ENCODE measurements around the gene TSPAN11. TPM values are rescaled to one million over a fixed set of nuclear protein-coding genes. Genes with fewer than 3 reads are reported as not detected.

Gene TSPAN11
- total and polyA plus RNA-seq, 9 donors, result 0.33 to 2.8 (median 1.5) TPM

DNA sequence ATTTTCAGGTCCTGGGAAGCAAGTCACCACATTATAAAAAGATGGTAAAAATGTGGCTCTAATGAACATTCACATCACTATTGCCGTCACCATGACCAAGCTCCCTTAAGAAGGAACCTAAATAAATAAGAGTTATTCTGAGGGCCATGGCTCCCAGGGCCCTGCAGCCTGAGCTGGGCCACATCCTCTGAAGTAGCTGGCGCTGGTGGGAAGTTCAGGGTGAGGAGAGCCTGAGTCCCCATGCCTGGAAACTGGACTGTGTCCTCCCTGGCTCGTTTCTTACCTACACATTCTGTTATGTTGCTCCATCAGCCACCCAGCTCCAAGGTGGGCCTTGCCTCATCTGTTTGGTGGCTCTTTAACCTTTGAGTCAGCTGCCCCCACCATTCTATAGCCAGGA is 42.5 kb downstream of the TSPAN11 start:
- WGBS, 3 donors, result 85 to 97% (median 95%) methylated on average over 3 of the region's 3 CpGs
- TF ChIP-seq EP300 (IDR thresholded peaks at IDR 0.05) (no peak), POLR2A (IDR thresholded peaks at IDR 0.05) (no peak)
- TF ChIP-seq, protein P1, sequence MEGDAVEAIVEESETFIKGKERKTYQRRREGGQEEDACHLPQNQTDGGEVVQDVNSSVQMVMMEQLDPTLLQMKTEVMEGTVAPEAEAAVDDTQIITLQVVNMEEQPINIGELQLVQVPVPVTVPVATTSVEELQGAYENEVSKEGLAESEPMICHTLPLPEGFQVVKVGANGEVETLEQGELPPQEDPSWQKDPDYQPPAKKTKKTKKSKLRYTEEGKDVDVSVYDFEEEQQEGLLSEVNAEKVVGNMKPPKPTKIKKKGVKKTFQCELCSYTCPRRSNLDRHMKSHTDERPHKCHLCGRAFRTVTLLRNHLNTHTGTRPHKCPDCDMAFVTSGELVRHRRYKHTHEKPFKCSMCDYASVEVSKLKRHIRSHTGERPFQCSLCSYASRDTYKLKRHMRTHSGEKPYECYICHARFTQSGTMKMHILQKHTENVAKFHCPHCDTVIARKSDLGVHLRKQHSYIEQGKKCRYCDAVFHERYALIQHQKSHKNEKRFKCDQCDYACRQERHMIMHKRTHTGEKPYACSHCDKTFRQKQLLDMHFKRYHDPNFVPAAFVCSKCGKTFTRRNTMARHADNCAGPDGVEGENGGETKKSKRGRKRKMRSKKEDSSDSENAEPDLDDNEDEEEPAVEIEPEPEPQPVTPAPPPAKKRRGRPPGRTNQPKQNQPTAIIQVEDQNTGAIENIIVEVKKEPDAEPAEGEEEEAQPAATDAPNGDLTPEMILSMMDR (IDR thresholded peaks at IDR 0.05), result no peak

GRCh38 chr12:30969606-30970395 is 43.3 kb downstream of the TSPAN11 start:
- Histone ChIP-seq H3K36me3 (no peaks in the 10 kb centered on the region), H3K4me3 (no peak overlapping the region), H3K27me3 (no peaks in the 10 kb centered on the region), H3K9me3 (no peaks in the 10 kb centered on the region), H3K4me1 (ENCODE audit: insufficient read depth) (peaks cover 6% of the 10 kb centered on the region), H3K27ac (no peak overlapping the region)
- no peak for DNase-seq
- intact Hi-C loops (cut with DNase I), result no loop called here
- no peak for TF ChIP-seq POLR2A (IDR thresholded peaks at IDR 0.05)
- TF ChIP-seq, protein P1 (IDR thresholded peaks at IDR 0.05), result no peak
- TF ChIP-seq EP300 (IDR thresholded peaks at IDR 0.05), result no peak
- 83 to 89% (median 88%) methylated on average over 5 of the region's 5 CpGs for WGBS, 3 donors

More for the DNA sequence above, 42.5 kb downstream of the TSPAN11 start:
- Histone ChIP-seq H3K36me3 (no peaks in the 10 kb centered on the region), H3K27ac (no peak overlapping the region), H3K9me3 (no peaks in the 10 kb centered on the region), H3K4me3 (no peak overlapping the region), H3K27me3 (no peaks in the 10 kb centered on the region), H3K4me1 (ENCODE audit: insufficient read depth) (peaks cover 6% of the 10 kb centered on the region)
- DNase-seq, result no peak
- intact Hi-C loops (cut with DNase I), result no loop called here

- no peak for TF ChIP-seq EP300 (IDR thresholded peaks at IDR 0.05)
- TF ChIP-seq, protein P1 (IDR thresholded peaks at IDR 0.05), result no peak
- no peak for TF ChIP-seq POLR2A (IDR thresholded peaks at IDR 0.05)
- WGBS, 3 donors, result 3 to 8% (median 6%) methylated on average over 7 of the region's 7 CpGs
- intact Hi-C loops (cut with DNase I), result no loop called here
- DNase-seq, result peak in 2 of 5 donors; percentile 25 to 42
- H3K4me3 ChIP-seq, result no peak overlapping the region
- H3K27me3 ChIP-seq, result no peaks in the 10 kb centered on the region
- no peak overlapping the region for H3K27ac ChIP-seq
- no peaks in the 10 kb centered on the region for H3K36me3 ChIP-seq
- H3K9me3 ChIP-seq, result no peaks in the 10 kb centered on the region
- peaks cover 6% of the 10 kb centered on the region for H3K4me1 ChIP-seq (ENCODE audit: insufficient read depth)
Observed at GRCh38 chr12:30970559-30971197, 44.1 kb downstream of the TSPAN11 start.

GRCh38 chr12:30972035-30972434 is 45.5 kb downstream of the TSPAN11 start:
- no peak for DNase-seq
- Histone ChIP-seq H3K36me3 (no peaks in the 10 kb centered on the region), H3K27ac (no peak overlapping the region), H3K4me3 (no peak overlapping the region), H3K9me3 (no peaks in the 10 kb centered on the region), H3K4me1 (ENCODE audit: insufficient read depth) (peaks cover 6% of the 10 kb centered on the region), H3K27me3 (no peaks in the 10 kb centered on the region)
- intact Hi-C loops (cut with DNase I), result no loop called here
- TF ChIP-seq, protein P1 (IDR thresholded peaks at IDR 0.05), result no peak
- TF ChIP-seq POLR2A (IDR thresholded peaks at IDR 0.05) (no peak), EP300 (IDR thresholded peaks at IDR 0.05) (no peak)
- WGBS, 3 donors, result 86 to 90% (median 88%) methylated on average over 6 of the region's 6 CpGs

Data from ovary (tissue), 9 donors.